COR-L47 (cell line): Measurements from ENCODE around the gene RNF223.
"Not testable (repeated sequence)": the region's sequence is repeated elsewhere in the genome, so short reads cannot be mapped to it uniquely, and the experiment has no call there.

Experiments used
- DNase-seq: peaks from one replicate; lab custom pipeline; 2025; lab: John Stamatoyannopoulos, UW

Gene RNF223

DNA sequence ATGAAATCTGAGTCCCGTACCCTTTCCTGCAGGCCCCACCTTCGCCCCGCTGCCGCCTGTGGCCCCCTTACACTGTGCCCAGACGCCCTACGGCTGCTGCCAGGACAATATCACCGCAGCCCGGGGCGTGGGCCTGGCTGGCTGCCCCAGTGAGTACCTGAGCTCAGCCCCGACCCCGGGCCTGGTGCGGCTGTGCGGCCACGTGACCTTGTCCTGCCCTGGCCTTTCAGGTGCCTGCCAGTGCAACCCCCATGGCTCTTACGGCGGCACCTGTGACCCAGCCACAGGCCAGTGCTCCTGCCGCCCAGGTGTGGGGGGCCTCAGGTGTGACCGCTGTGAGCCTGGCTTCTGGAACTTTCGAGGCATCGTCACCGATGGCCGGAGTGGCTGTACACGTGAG, 29.0 kb downstream of the RNF223 start:
- DNase-seq, result no peak

DNA sequence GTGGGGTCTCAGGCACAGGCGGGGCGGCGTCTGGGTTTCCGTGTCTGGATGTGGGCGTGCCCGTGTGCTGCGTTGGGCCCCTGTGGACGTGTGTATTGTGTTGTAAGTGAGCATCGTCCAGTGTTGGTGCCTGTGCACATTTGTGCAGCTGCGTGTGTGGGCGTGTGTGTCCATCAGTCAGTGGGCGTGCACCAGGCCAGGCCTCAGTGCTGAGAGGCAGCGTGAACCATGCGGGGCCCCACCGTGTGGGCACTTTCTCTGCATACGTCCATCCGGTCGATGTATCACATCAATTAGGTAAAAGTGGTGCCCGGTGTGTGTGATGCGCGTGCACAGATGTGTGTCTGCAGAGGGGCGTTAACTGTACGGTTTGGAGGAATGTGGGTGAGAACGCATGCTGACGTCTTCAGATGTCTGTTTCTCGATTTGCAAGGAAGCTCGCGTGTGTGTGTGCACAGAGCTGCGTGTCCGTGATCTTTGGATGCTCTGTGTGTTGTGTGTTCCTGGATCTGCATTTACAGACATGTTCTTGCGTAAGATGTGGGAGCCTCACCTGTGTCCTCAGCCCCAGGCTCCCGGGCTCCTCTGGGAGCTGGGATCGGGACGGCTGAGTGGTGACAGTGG, 29.5 kb downstream of the RNF223 start:
- no peak for DNase-seq

GRCh38 chr1:1043921-1044320, 30.2 kb downstream of the RNF223 start:
- DNase-seq, result no peak

DNA sequence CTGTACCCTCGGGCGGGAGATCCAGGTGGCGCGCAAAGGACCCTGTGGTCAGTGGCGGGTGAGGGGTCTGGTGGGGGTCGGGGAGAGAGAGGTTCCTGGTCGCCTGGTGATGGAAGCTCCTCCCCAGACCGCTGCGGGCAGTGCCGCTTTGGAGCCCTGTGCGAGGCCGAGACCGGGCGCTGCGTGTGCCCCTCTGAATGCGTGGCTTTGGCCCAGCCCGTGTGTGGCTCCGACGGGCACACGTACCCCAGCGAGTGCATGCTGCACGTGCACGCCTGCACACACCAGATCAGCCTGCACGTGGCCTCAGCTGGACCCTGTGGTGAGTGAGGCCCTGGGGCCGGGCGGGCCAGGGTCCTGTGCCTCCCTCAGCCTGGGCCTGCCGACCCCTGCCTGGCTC, 30.7 kb downstream of the RNF223 start:
- no peak for DNase-seq

- DNase-seq, result no peak
Observed at GRCh38 chr1:1042835-1043234, 31.3 kb downstream of the RNF223 start.

DNA sequence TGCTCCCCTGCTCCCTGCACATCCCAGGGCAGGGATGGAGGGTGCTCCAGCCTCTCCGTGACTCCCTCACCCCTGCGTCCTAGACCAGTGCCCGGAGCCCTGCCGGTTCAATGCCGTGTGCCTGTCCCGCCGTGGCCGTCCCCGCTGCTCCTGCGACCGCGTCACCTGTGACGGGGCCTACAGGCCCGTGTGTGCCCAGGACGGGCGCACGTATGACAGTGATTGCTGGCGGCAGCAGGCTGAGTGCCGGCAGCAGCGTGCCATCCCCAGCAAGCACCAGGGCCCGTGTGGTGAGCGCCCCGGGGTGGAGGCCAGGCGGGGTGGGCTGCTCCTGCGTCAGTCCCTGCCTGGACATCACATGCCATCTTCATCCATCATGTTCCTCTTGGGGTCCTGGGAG, 32.2 kb downstream of the RNF223 start:
- DNase-seq, result no peak

GRCh38 chr1:1041092-1041523, 33.0 kb downstream of the RNF223 start:
- no peak for DNase-seq

- peak; percentile 44 for DNase-seq
Observed at GRCh38 chr1:1040004-1040991, 33.8 kb downstream of the RNF223 start.

DNA sequence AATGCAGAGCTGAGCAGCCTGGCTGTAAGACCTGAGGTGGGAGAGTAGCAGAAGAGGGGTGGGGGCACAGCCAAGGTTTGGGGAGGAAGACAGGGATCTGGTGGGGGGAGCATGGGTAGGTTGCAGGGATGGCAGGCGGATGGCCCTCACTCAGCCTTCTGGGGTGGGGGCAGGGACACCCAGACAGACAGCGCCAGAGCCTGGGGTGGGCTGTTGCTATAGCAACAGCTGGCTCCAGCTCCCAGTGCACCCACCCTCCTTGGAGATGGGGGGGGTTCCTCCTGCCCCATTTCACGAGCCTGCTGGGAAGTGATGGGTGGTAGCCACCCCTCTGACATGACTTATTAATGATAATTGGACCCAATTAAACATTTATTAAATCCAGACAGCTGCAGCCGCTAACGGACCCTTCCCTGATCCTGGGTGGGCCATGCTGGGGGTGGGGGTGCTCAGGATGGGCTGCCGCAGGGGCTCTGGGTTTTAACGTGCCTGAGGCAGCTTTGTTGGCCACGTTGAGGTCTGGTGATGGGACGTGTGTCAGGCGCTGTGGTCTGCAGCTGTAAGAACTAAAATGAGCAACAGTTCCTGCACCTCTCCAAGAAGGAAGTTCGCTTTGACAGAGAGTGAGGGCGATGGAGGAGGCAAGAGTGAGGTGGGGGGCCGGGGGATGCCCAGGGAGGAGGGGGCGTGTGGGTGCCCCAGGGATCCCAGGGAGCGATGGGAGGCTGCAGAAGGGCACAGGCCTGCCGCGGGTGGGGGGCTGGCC, 34.8 kb downstream of the RNF223 start:
- DNase-seq, result no peak

- no peak for DNase-seq
Observed at GRCh38 chr1:1038694-1039093, 35.4 kb downstream of the RNF223 start.

GRCh38 chr1:1037366-1038327, 36.5 kb downstream of the RNF223 start:
- DNase-seq, result no peak

- no peak for DNase-seq
Observed at GRCh38 chr1:1035291-1035943, 38.7 kb downstream of the RNF223 start.

DNA sequence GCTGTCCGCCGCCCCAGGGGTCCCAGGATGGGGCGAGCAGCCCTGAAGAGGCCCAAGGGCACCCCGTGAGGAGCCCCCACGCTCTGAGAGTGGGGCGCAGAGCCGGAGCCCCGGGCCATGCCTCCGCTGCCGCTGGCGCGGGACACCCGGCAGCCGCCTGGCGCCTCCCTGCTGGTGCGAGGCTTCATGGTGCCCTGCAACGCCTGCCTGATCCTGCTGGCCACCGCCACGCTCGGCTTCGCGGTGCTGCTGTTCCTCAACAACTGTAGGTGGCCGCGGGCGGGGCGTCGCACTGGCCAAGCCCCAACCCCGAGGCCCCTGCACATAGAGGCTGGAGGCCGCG, 39.7 kb downstream of the RNF223 start:
- DNase-seq, result no peak

- DNase-seq, result no peak
Observed at GRCh38 chr1:1033731-1034438, 40.2 kb downstream of the RNF223 start.

GRCh38 chr1:1033009-1033587, 41.0 kb downstream of the RNF223 start:
- peak; percentile 62 for DNase-seq

- peak; percentile 41 for DNase-seq
Observed at GRCh38 chr1:1032424-1032823, 41.7 kb downstream of the RNF223 start.

- no peak for DNase-seq
Observed at GRCh38 chr1:1031659-1032235, 42.4 kb downstream of the RNF223 start.

DNA sequence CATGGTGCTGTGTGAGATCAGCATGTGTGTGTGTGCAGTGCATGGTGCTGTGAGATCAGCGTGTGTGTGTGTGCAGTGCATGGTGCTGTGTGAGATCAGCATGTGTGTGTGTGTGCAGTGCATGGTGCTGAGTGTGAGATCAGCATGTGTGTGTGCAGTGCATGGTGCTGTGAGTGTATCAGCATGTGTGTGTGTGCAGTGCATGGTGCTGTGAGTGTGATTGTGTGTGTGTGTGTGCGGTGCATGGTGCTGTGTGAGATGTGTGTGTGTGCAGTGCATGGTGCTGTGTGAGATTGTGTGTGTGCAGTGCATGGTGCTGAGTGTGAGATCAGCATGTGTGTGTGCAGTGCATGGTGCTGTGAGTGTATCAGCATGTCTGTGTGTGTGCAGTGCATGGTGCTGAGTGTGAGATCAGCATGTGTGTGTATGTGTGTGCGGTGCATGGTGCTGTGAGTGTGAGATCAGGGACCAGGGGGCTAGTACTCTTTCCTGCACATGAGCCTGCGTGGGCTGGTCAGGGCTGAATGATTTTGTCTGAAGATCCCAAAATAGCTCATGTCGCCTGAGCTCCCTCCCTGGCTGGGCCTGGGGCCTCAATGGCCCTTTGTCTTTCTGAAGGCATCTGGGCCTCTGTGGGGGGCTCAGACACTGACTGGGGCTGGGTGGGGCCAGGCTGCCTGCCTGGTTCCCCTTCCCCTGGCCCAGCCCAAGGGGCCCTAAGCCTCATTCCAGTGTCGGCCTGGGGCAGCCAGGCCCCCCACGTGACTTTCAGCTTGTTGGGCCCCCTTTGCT, 43.0 kb downstream of the RNF223 start:
- not testable (repeated sequence) for DNase-seq

- DNase-seq, result no peak
Observed at GRCh38 chr1:1027791-1028190, 46.3 kb downstream of the RNF223 start.
